LNCaP clone FGC (cell line): ENCODE results near the gene BICDL1.

Experiments used
- DNase-seq: peaks from one replicate; pipeline ENCODE4 v3.0.0-alpha.2; 2011; ENCODE audit warnings: low read depth
- H3K4me3 ChIP-seq: 2 replicates; pipeline ENCODE4 v1.5.1; 2011; ENCODE audit warnings: mild to moderate bottlenecking, low read depth, low read length, control low read depth
- TF ChIP-seq, protein P1 (sequence below): IDR thresholded peaks from 2 replicates; pipeline ENCODE4 v1.5.1; 2012; ENCODE audit warnings: mild to moderate bottlenecking; ENCODE audit not compliant: control insufficient read depth, insufficient read depth; ENCODE audit errors: extremely low read depth

Gene BICDL1

DNA sequence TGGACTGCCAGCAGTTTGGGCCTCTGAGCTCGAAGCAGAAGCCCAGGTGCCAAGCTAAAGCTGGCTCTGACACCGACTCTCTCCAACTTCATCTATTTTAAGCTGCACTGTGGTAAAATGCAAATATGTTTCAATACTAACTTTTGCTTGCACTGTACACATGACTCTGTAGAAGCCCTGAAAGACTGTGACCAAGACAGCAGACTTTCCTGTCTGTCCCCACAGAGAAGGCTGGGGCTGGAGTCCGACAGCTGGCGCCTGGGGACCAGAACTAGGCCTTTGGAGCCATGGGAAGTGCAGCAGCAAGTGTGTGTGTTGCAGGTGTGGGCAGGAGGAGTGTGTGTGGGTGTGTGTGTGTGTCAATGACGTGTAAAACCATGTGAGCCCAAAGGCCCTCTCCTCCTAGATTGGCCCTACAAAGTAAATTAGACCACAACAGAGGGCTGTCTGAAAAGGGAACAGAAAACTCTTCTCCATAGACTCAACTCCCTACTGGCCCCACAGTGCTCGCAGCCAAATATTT lies 143.9 kb downstream of the BICDL1 start:
- no peak for DNase-seq
- H3K4me3 ChIP-seq = no peak overlapping the region
- TF ChIP-seq, protein P1, sequence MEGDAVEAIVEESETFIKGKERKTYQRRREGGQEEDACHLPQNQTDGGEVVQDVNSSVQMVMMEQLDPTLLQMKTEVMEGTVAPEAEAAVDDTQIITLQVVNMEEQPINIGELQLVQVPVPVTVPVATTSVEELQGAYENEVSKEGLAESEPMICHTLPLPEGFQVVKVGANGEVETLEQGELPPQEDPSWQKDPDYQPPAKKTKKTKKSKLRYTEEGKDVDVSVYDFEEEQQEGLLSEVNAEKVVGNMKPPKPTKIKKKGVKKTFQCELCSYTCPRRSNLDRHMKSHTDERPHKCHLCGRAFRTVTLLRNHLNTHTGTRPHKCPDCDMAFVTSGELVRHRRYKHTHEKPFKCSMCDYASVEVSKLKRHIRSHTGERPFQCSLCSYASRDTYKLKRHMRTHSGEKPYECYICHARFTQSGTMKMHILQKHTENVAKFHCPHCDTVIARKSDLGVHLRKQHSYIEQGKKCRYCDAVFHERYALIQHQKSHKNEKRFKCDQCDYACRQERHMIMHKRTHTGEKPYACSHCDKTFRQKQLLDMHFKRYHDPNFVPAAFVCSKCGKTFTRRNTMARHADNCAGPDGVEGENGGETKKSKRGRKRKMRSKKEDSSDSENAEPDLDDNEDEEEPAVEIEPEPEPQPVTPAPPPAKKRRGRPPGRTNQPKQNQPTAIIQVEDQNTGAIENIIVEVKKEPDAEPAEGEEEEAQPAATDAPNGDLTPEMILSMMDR = no peak

DNA sequence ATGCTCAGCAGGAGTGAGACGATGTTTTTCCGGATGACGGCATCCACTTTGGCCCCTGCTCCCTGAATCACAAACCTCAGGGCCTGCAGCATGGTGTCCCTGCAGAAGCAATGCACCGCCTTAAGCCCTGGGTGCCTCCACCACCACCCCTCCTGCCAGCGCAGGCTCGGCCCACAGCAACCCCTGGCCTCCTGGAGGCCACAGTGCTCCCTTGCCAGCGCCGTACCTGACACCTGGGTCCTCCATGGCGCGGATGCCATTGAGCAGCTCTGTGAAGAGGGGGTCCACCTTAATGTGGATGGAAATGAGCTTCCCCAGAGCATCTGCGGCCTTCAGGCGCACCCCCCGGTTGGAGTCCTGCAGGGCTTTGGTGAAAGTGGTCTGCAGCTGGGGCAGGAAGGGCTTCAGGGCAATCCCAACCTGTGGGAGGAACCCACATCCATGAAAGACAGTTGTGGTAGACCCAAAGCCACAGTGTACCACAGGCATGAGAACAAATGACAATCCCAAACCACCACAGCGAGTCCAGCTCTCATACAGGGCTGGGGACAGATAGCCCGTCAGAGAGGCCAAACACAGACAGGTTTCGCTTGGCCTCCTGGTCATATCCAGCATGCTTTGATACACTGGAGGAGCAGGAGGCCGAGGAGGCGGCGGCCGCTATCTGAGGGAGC lies 145.4 kb downstream of the BICDL1 start:
- no peak for DNase-seq
- TF ChIP-seq, protein P1 = no peak
- H3K4me3 ChIP-seq = no peak overlapping the region

DNA sequence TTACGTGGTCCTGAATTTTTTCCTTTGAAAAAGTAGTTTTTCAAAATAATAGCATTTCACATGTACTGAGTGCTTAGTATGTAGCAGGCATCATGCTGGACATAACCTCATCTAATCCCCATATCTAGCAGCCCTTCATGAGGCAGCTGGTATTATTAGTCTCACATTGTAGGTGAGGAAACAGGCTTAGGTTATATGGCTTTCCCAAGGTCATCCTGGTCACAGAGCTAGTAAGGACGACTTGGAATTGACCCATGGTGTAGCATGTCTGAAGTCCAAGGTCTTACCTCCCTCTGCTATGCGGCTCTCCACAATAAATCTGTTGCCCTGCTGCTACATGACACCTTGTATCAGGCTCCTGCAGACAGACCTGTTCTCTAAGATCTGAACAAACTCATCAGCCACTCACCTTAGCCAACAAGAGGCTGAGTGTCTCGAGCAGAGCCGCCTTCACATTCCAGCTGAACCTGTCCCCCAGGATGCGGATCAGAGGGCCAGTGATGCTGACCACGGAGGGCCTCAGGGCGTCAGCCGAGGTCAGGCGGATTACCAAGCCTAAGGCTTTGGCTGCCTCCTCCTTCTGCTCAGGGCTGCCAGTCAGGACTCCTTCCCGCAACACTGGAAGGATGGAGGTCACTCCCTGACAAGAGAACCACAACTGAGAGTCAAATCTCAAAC lies 147.2 kb downstream of the BICDL1 start:
- DNase-seq = no peak

DNA sequence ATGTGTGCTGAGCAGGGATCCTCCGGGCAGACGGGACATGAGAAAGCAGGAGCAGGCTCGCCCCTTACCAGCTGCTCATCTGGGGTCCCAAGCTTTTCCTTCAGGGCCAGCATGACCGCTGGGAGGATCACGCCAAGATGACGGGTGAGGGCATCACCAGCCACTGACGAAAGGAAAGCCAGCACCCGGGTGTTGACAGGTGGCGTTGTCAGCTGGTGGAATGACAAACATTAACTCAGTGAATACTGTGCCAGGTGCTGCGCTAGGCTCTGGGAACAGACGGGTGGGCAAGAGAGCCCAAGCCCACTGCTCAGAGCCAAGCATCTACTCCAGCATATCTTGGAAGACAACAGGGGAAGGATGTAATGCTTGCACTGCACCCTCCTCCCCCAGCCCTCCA lies 148.8 kb downstream of the BICDL1 start:
- no peak overlapping the region for H3K4me3 ChIP-seq
- TF ChIP-seq, protein P1 = no peak
- DNase-seq = no peak

More for the DNA sequence above, 147.2 kb downstream of the BICDL1 start:
- no peak overlapping the region for H3K4me3 ChIP-seq
- TF ChIP-seq, protein P1 = no peak

DNA sequence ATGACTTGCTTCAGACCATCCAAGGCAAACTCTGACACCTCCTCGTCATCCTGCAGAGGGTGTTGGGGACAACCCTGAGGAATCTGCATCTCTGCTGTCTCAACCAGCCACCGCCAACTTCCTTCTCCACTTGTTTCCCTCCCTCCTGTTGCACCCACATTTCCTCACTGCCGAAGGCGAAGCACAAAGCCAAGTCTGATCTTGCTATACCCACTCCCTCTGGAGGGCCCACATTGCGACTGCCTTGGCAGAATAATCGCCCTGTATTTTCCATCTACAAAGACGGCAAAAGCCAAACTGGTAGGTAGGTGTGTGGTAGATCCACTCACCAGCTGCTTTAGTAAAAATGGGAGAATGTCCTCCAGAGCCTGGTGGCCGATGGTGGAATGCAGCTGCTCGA lies 149.3 kb downstream of the BICDL1 start:
- H3K4me3 ChIP-seq = no peak overlapping the region
- TF ChIP-seq, protein P1 = no peak
- DNase-seq = no peak

DNA sequence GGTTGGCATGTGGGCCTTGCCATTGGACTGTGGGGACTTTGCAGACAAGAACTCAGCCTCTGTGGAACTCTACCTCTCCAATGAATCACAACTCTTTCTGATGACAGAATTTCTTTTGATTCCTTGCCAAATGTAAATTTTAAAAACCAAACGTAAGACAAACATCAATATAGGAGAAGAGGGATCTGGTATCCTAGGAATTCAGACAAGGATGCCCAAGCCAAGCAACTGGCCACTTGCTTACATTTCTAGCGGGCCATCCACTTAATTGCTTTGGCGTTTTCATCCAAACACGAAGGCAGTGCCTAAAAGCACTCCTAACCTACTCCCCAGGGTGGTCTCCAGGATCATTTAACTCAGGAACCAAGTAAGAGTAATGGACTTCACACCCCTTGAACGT lies 150.9 kb downstream of the BICDL1 start:
- no peak overlapping the region for H3K4me3 ChIP-seq
- TF ChIP-seq, protein P1 = no peak
- no peak for DNase-seq
